WTC11 (cell line): ENCODE measurements around the gene ASTN1. TPM values are rescaled to one million over a fixed set of nuclear protein-coding genes. Genes with fewer than 3 reads are reported as not detected.

Experiments
- ATAC-seq: fragments of 200-7000 bp; cut with Tn5 transposase; 2 replicates; pipeline ENCODE4 v1.10.0; 2021; ENCODE audit warnings: mild to moderate bottlenecking, moderate library complexity
- CTCF ChIA-PET: fragments of 300-600 bp; sonication (Branson Sonifier 250); formaldehyde crosslinking; loops from one replicate; lab custom pipeline; 2021; ENCODE audit warnings: antibody characterized with exemption; lab: Charles Lee
- POLR2A ChIA-PET: fragments of 350-600 bp; sonication (Branson Sonifier 250); formaldehyde crosslinking; loops from one replicate; lab custom pipeline; 2021; ENCODE audit warnings: antibody characterized with exemption; lab: Charles Lee
- DNase-seq: peaks from one replicate; pipeline ENCODE4 v3.0.0; 2021; ENCODE audit warnings: low spot score
- H3K27ac Mint-ChIP-seq: 2 replicates; pipeline ENCODE4 v1.8.0; 2021; ENCODE audit warnings: mixed read lengths
- H3K27me3 Mint-ChIP-seq: 2 replicates; pipeline ENCODE4 v1.8.0; 2021; ENCODE audit warnings: low read depth, mild to moderate bottlenecking, moderate library complexity, mixed read lengths
- H3K36me3 Mint-ChIP-seq: 2 replicates; pipeline ENCODE4 v1.8.0; 2021; ENCODE audit warnings: mixed read lengths
- H3K4me1 Mint-ChIP-seq: 2 replicates; pipeline ENCODE4 v1.8.0; 2022; ENCODE audit warnings: mixed read lengths
- H3K4me3 Mint-ChIP-seq: 2 replicates; pipeline ENCODE4 v1.8.0; 2021; ENCODE audit warnings: mild to moderate bottlenecking, moderate library complexity, mixed read lengths
- H3K9me3 Mint-ChIP-seq: 2 replicates; pipeline ENCODE4 v1.8.0; 2021; ENCODE audit warnings: mixed read lengths
- CBFB ChIP-seq: sonication (generic); formaldehyde crosslinking; IDR thresholded peaks from 2 replicates; pipeline ENCODE4 v1.8.1; 2022; ENCODE audit warnings: mild to moderate bottlenecking, low read depth, missing genetic modification reagents
- EMX1 ChIP-seq: fragments of 250-450 bp; sonication (Bioruptor Pico); IDR thresholded peaks from 2 replicates; pipeline ENCODE4 v1.8.0; 2021; ENCODE audit warnings: mild to moderate bottlenecking
- ETV6 ChIP-seq: sonication (generic); formaldehyde crosslinking; IDR thresholded peaks from 2 replicates; pipeline ENCODE4 v1.8.1; 2022; ENCODE audit warnings: mild to moderate bottlenecking, missing genetic modification reagents
- FOXJ3 ChIP-seq: sonication (generic); formaldehyde crosslinking; IDR thresholded peaks from 2 replicates; pipeline ENCODE4 v1.9.0; 2021; ENCODE audit warnings: missing genetic modification reagents, mild to moderate bottlenecking, borderline replicate concordance
- FOXP1 ChIP-seq: sonication (generic); formaldehyde crosslinking; IDR thresholded peaks from 2 replicates; pipeline ENCODE4 v1.8.0; 2022; ENCODE audit warnings: missing genetic modification reagents, mild to moderate bottlenecking, moderate library complexity, borderline replicate concordance
- KAT7 ChIP-seq: sonication (generic); formaldehyde crosslinking; IDR thresholded peaks from 2 replicates; pipeline ENCODE4 v1.8.1; 2023; ENCODE audit warnings: missing genetic modification reagents, mild to moderate bottlenecking, borderline replicate concordance
- NR1H2 ChIP-seq: sonication (generic); formaldehyde crosslinking; IDR thresholded peaks from 2 replicates; pipeline ENCODE4 v1.9.0; 2021; ENCODE audit warnings: mild to moderate bottlenecking, moderate library complexity, missing genetic modification reagents
- NR3C1 ChIP-seq: sonication (generic); formaldehyde crosslinking; conservative IDR thresholded peaks from 2 replicates; pipeline ENCODE4 v1.8.1; 2023; ENCODE audit warnings: low read depth, mild to moderate bottlenecking, missing genetic modification reagents
- RORB ChIP-seq: fragments of 250-450 bp; sonication (Bioruptor Pico); IDR thresholded peaks from 2 replicates; pipeline ENCODE4 v1.9.0; 2021; ENCODE audit warnings: mild to moderate bottlenecking
- ZNF138 ChIP-seq: sonication (generic); formaldehyde crosslinking; conservative IDR thresholded peaks from 2 replicates; pipeline ENCODE4 v1.8.1; 2022; ENCODE audit warnings: mild to moderate bottlenecking, moderate library complexity, missing genetic modification reagents
- ZNF263 ChIP-seq: sonication (generic); formaldehyde crosslinking; IDR thresholded peaks from 2 replicates; pipeline ENCODE4 v1.8.1; 2022; ENCODE audit warnings: low read depth, mild to moderate bottlenecking, moderate library complexity, missing genetic modification reagents
- ZNF317 ChIP-seq: sonication (generic); formaldehyde crosslinking; IDR thresholded peaks from 2 replicates; pipeline ENCODE4 v1.8.1; 2023; ENCODE audit warnings: low read depth, mild to moderate bottlenecking, moderate library complexity, missing genetic modification reagents, borderline replicate concordance
- total RNA-seq: library from RNA; stranded (reverse); gene quantifications from 3 replicates; pipeline ENCODE4 v1.2.3, GENCODE V29; 2021
- TF ChIP-seq, protein P1 (sequence below): fragments of 250-450 bp; sonication (Bioruptor Pico); IDR thresholded peaks from 2 replicates; pipeline ENCODE4 v1.8.0; 2021; ENCODE audit warnings: mild to moderate bottlenecking
- TF ChIP-seq, protein P2 (sequence below): fragments of 250-450 bp; sonication (Bioruptor Pico); IDR thresholded peaks from 2 replicates; pipeline ENCODE4 v2.1.2; 2022; ENCODE audit warnings: mild to moderate bottlenecking, moderate library complexity
- TF ChIP-seq, protein P3 (sequence below): sonication (generic); formaldehyde crosslinking; IDR thresholded peaks from 2 replicates; pipeline ENCODE4 v1.8.1; 2023; ENCODE audit warnings: mild to moderate bottlenecking, missing genetic modification reagents, borderline replicate concordance
- TF ChIP-seq, protein P4 (sequence below): sonication (generic); formaldehyde crosslinking; IDR thresholded peaks from 2 replicates; pipeline ENCODE4 v1.8.1; 2023; ENCODE audit warnings: mild to moderate bottlenecking, missing genetic modification reagents
- TF ChIP-seq, protein P5 (sequence below): fragments of 250-450 bp; sonication (Bioruptor Pico); IDR thresholded peaks from 2 replicates; pipeline ENCODE4 v1.9.0; 2021; ENCODE audit warnings: mild to moderate bottlenecking, borderline replicate concordance
- TF ChIP-seq, protein P6 (sequence below): sonication (generic); formaldehyde crosslinking; IDR thresholded peaks from 2 replicates; pipeline ENCODE4 v1.8.0; 2022; ENCODE audit warnings: mild to moderate bottlenecking, missing genetic modification reagents
- TF ChIP-seq, protein P7 (sequence below): fragments of 200-600 bp; IDR thresholded peaks from 2 replicates; pipeline ENCODE4 v1.8.0; 2022; ENCODE audit warnings: antibody characterized with exemption

Gene ASTN1
- total RNA-seq, 1 experiment from 2014 or later, result 3.4 TPM

DNA sequence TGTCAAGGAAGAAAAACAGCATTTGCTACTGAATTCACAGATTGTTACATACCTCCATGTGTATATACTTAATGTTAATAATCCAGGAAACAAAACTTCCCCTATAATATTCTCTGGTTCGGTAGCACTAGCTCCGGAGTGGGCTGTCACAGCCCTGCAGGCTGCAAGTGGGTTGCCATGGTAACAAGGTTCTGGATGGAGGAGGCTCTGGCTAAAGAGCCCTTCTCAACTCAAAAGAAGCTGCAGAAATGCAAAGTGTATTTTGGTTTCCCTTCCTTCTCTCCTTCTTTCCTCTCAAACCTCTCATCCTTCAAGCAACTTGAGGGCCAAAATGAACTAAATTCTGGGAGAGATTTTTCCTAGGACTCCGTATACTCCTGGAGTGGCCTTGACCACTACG lies 45.2 kb downstream of the ASTN1 start (continued):
- TF ChIP-seq, protein P1, sequence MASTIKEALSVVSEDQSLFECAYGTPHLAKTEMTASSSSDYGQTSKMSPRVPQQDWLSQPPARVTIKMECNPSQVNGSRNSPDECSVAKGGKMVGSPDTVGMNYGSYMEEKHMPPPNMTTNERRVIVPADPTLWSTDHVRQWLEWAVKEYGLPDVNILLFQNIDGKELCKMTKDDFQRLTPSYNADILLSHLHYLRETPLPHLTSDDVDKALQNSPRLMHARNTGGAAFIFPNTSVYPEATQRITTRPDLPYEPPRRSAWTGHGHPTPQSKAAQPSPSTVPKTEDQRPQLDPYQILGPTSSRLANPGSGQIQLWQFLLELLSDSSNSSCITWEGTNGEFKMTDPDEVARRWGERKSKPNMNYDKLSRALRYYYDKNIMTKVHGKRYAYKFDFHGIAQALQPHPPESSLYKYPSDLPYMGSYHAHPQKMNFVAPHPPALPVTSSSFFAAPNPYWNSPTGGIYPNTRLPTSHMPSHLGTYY (CRISPR knock-in tag), result no peak

DNA sequence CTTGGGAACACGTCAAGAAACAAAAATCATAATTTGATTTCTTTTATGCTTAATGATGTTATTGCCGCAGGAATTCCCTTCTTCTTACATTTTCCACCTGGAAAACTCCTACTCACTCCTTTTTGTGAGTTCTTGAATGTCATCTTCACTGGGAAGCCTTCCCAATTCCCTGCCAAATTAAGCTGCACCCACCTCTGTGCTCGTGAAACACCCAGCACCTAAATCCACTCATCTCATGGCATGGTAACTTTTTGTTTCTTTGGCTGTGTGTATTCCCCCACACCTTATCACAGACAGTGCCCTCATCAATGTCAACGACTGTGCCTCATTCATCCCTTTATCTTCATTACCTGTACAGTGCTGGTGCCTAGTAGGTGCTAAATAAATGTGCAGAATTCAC lies 45.6 kb downstream of the ASTN1 start:
- no peak for ATAC-seq
- Mint-ChIP-seq H3K4me1 (no peaks in the 10 kb centered on the region; the same call in 1 of the 2 replicates), H3K4me3 (no peak overlapping the region), H3K36me3 (no peaks in the 10 kb centered on the region), H3K27ac (no peak overlapping the region), H3K9me3 (no peaks in the 10 kb centered on the region), H3K27me3 (no peaks in the 10 kb centered on the region)
- CTCF ChIA-PET, result interaction anchor here (2.0 kb wide), 1 partner anchor 63 kb away, joined by 6 read pairs; no protein-coding TSS in a partner anchor
- POLR2A ChIA-PET, result no interaction called here
- no peak for DNase-seq
- TF ChIP-seq NR1H2 (CRISPR knock-in tag) (no peak), FOXJ3 (no peak), NR3C1 (CRISPR knock-in tag) (no peak), ZNF263 (CRISPR knock-in tag) (no peak), CBFB (CRISPR knock-in tag) (no peak), ZNF138 (CRISPR knock-in tag) (no peak), ZNF317 (no peak), RORB (CRISPR knock-in tag) (no peak), ETV6 (CRISPR knock-in tag) (no peak), FOXP1 (CRISPR knock-in tag) (no peak), EMX1 (CRISPR knock-in tag) (no peak), KAT7 (CRISPR knock-in tag) (no peak)
- TF ChIP-seq, protein P2, sequence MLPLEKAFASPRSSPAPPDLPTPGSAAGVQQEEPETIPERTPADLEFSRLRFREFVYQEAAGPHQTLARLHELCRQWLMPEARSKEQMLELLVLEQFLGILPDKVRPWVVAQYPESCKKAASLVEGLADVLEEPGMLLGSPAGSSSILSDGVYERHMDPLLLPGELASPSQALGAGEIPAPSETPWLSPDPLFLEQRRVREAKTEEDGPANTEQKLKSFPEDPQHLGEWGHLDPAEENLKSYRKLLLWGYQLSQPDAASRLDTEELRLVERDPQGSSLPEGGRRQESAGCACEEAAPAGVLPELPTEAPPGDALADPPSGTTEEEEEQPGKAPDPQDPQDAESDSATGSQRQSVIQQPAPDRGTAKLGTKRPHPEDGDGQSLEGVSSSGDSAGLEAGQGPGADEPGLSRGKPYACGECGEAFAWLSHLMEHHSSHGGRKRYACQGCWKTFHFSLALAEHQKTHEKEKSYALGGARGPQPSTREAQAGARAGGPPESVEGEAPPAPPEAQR (CRISPR knock-in tag), result no peak
- TF ChIP-seq, protein P3, sequence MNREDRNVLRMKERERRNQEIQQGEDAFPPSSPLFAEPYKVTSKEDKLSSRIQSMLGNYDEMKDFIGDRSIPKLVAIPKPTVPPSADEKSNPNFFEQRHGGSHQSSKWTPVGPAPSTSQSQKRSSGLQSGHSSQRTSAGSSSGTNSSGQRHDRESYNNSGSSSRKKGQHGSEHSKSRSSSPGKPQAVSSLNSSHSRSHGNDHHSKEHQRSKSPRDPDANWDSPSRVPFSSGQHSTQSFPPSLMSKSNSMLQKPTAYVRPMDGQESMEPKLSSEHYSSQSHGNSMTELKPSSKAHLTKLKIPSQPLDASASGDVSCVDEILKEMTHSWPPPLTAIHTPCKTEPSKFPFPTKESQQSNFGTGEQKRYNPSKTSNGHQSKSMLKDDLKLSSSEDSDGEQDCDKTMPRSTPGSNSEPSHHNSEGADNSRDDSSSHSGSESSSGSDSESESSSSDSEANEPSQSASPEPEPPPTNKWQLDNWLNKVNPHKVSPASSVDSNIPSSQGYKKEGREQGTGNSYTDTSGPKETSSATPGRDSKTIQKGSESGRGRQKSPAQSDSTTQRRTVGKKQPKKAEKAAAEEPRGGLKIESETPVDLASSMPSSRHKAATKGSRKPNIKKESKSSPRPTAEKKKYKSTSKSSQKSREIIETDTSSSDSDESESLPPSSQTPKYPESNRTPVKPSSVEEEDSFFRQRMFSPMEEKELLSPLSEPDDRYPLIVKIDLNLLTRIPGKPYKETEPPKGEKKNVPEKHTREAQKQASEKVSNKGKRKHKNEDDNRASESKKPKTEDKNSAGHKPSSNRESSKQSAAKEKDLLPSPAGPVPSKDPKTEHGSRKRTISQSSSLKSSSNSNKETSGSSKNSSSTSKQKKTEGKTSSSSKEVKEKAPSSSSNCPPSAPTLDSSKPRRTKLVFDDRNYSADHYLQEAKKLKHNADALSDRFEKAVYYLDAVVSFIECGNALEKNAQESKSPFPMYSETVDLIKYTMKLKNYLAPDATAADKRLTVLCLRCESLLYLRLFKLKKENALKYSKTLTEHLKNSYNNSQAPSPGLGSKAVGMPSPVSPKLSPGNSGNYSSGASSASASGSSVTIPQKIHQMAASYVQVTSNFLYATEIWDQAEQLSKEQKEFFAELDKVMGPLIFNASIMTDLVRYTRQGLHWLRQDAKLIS (CRISPR knock-in tag), result no peak
- TF ChIP-seq, protein P4, sequence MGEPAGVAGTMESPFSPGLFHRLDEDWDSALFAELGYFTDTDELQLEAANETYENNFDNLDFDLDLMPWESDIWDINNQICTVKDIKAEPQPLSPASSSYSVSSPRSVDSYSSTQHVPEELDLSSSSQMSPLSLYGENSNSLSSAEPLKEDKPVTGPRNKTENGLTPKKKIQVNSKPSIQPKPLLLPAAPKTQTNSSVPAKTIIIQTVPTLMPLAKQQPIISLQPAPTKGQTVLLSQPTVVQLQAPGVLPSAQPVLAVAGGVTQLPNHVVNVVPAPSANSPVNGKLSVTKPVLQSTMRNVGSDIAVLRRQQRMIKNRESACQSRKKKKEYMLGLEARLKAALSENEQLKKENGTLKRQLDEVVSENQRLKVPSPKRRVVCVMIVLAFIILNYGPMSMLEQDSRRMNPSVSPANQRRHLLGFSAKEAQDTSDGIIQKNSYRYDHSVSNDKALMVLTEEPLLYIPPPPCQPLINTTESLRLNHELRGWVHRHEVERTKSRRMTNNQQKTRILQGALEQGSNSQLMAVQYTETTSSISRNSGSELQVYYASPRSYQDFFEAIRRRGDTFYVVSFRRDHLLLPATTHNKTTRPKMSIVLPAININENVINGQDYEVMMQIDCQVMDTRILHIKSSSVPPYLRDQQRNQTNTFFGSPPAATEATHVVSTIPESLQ (CRISPR knock-in tag), result no peak
- TF ChIP-seq, protein P5, sequence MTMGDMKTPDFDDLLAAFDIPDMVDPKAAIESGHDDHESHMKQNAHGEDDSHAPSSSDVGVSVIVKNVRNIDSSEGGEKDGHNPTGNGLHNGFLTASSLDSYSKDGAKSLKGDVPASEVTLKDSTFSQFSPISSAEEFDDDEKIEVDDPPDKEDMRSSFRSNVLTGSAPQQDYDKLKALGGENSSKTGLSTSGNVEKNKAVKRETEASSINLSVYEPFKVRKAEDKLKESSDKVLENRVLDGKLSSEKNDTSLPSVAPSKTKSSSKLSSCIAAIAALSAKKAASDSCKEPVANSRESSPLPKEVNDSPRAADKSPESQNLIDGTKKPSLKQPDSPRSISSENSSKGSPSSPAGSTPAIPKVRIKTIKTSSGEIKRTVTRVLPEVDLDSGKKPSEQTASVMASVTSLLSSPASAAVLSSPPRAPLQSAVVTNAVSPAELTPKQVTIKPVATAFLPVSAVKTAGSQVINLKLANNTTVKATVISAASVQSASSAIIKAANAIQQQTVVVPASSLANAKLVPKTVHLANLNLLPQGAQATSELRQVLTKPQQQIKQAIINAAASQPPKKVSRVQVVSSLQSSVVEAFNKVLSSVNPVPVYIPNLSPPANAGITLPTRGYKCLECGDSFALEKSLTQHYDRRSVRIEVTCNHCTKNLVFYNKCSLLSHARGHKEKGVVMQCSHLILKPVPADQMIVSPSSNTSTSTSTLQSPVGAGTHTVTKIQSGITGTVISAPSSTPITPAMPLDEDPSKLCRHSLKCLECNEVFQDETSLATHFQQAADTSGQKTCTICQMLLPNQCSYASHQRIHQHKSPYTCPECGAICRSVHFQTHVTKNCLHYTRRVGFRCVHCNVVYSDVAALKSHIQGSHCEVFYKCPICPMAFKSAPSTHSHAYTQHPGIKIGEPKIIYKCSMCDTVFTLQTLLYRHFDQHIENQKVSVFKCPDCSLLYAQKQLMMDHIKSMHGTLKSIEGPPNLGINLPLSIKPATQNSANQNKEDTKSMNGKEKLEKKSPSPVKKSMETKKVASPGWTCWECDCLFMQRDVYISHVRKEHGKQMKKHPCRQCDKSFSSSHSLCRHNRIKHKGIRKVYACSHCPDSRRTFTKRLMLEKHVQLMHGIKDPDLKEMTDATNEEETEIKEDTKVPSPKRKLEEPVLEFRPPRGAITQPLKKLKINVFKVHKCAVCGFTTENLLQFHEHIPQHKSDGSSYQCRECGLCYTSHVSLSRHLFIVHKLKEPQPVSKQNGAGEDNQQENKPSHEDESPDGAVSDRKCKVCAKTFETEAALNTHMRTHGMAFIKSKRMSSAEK, result no peak
- TF ChIP-seq, protein P6, sequence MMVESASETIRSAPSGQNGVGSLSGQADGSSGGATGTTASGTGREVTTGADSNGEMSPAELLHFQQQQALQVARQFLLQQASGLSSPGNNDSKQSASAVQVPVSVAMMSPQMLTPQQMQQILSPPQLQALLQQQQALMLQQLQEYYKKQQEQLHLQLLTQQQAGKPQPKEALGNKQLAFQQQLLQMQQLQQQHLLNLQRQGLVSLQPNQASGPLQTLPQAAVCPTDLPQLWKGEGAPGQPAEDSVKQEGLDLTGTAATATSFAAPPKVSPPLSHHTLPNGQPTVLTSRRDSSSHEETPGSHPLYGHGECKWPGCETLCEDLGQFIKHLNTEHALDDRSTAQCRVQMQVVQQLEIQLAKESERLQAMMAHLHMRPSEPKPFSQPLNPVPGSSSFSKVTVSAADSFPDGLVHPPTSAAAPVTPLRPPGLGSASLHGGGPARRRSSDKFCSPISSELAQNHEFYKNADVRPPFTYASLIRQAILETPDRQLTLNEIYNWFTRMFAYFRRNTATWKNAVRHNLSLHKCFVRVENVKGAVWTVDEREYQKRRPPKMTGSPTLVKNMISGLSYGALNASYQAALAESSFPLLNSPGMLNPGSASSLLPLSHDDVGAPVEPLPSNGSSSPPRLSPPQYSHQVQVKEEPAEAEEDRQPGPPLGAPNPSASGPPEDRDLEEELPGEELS (CRISPR knock-in tag), result no peak
- TF ChIP-seq, protein P7, sequence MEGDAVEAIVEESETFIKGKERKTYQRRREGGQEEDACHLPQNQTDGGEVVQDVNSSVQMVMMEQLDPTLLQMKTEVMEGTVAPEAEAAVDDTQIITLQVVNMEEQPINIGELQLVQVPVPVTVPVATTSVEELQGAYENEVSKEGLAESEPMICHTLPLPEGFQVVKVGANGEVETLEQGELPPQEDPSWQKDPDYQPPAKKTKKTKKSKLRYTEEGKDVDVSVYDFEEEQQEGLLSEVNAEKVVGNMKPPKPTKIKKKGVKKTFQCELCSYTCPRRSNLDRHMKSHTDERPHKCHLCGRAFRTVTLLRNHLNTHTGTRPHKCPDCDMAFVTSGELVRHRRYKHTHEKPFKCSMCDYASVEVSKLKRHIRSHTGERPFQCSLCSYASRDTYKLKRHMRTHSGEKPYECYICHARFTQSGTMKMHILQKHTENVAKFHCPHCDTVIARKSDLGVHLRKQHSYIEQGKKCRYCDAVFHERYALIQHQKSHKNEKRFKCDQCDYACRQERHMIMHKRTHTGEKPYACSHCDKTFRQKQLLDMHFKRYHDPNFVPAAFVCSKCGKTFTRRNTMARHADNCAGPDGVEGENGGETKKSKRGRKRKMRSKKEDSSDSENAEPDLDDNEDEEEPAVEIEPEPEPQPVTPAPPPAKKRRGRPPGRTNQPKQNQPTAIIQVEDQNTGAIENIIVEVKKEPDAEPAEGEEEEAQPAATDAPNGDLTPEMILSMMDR, result no peak
